GM12865 (cell line): ENCODE results near the gene REL.

Experiments used
- DNase-seq: peaks from one replicate; pipeline ENCODE4 v3.0.0; 2010; ENCODE audit warnings: low read depth
- H3K4me3 ChIP-seq: 2 replicates; pipeline ENCODE4 v1.5.1; 2011; ENCODE audit warnings: mild to moderate bottlenecking, low read depth, low read length, control low read depth
- CTCF ChIP-seq: IDR thresholded peaks from 2 replicates; pipeline ENCODE4 v1.5.1; 2011; ENCODE audit warnings: low read length, control low read depth, low read depth, inconsistent platforms; ENCODE audit not compliant: insufficient read depth; ENCODE audit errors: missing control alignments

Gene REL

GRCh38 chr2:60973705-60974104 is 92.3 kb downstream of the REL start:
- TF ChIP-seq CTCF: no peak
- DNase-seq: no peak
- H3K4me3 ChIP-seq: no peak overlapping the region

GRCh38 chr2:60974652-60975051 is 93.3 kb downstream of the REL start:
- no peak overlapping the region for H3K4me3 ChIP-seq
- DNase-seq: no peak
- no peak for TF ChIP-seq CTCF
